Breast epithelium (tissue), 4 donors: ENCODE data around the gene TXNDC2. TPM values are rescaled to one million over a fixed set of nuclear protein-coding genes. Genes with fewer than 3 reads are reported as not detected.
"Not testable (repeated sequence)": the region's sequence is repeated elsewhere in the genome, so short reads cannot be mapped to it uniquely, and the experiment has no call there.

Experiments used
- DNase-seq, 2 donors: peaks; one replicate each; pipeline ENCODE4 v3.0.0-alpha.2; 2019; ENCODE audit warnings: low spot score in 2 of 2
- H3K27ac ChIP-seq, 2 donors: fragments of 200-600 bp; sonication (generic) in 1 of 2; one replicate each; pipeline ENCODE4 v1.5.1; 2016 to 2019; ENCODE audit warnings: mild to moderate bottlenecking in 1 of 2
- H3K27me3 ChIP-seq, 2 donors: fragments of 200-600 bp; sonication (generic) in 1 of 2; one replicate each; pipeline versions ENCODE4 v1.5.1 to v1.6.0; 2017 to 2019; ENCODE audit warnings: control low read depth in 1 of 2, mild to moderate bottlenecking in 1 of 2
- H3K36me3 ChIP-seq: fragments of 200-600 bp; one replicate; pipeline ENCODE4 v1.5.1; 2019
- H3K4me1 ChIP-seq, 2 donors: fragments of 200-600 bp; sonication (generic); one replicate each; pipeline ENCODE4 v1.5.1; 2016 to 2019; ENCODE audit warnings: control low read depth in 1 of 2
- H3K4me3 ChIP-seq, 3 donors: fragments of 200-600 bp; sonication (generic); 1 replicate in 2 of 3; 2 replicates in 1 of 3; pipeline ENCODE4 v1.5.1; 2016 to 2019; ENCODE audit warnings: mild to moderate bottlenecking in 3 of 3, moderate library complexity in 2 of 3
- H3K9me3 ChIP-seq, 2 donors: fragments of 200-600 bp; sonication (generic) in 1 of 2; one replicate each; pipeline ENCODE4 v1.5.1; 2016 to 2019; ENCODE audit warnings: control low read depth in 1 of 2
- POLR2A ChIP-seq: fragments of 450-650 bp; IDR thresholded peaks from one replicate; pipeline ENCODE4 v1.6.1; 2016; ENCODE audit warnings: antibody characterized with exemption, mild to moderate bottlenecking, moderate library complexity
- POLR2AphosphoS5 ChIP-seq, 3 donors: sonication (generic); formaldehyde crosslinking; IDR thresholded peaks; one replicate each; pipeline ENCODE4 v1.6.1; 2017; ENCODE audit warnings: antibody characterized with exemption in 3 of 3
- intact Hi-C: fragments of 100-400 bp; cut with DNase I; formaldehyde crosslinking; loops from one replicate; pipeline ENCODE4 v1.15.1; 2023; ENCODE audit warnings: low total_unique reads
- total RNA-seq, 3 donors: library from RNA; depleted of rRNA; stranded (reverse); fragments of >200 nt; gene quantifications; one replicate each; pipeline ENCODE4 v1.1.0, GENCODE V29; 2016
- TF ChIP-seq, protein P1 (sequence below), 3 donors: fragments of 450-650 bp; IDR thresholded peaks; one replicate each; pipeline ENCODE4 v1.5.1; 2016 to 2017; ENCODE audit warnings: antibody characterized with exemption in 3 of 3, mild to moderate bottlenecking in 3 of 3, moderate library complexity in 3 of 3

TXNDC2 gene
- total RNA-seq, 3 donors from 2014 or later, result 0.16 TPM; not detected in 2

DNA sequence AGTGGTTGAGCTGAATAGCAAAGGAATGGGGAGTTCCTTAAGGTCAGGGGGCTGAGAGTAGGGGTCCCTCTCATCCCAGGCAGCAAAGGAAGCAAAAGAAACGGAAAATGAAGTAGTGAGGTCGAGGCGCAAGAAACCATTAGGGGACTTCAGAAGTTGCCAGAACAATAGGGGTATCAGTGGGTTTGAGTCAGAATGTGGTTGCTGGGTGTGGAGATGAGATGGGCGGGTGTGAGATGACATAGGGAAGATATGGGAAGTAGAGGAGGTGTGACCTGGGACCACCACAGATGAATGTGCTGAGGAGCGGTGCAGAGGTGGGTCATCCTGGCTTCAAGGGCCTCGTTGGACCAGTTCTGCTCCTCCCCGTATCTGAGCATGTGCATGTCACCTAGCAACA lies 14.9 kb downstream of the TXNDC2 start:
- Histone ChIP-seq H3K36me3 (no peaks in the 10 kb centered on the region), H3K27ac (no peak overlapping the region)

DNA sequence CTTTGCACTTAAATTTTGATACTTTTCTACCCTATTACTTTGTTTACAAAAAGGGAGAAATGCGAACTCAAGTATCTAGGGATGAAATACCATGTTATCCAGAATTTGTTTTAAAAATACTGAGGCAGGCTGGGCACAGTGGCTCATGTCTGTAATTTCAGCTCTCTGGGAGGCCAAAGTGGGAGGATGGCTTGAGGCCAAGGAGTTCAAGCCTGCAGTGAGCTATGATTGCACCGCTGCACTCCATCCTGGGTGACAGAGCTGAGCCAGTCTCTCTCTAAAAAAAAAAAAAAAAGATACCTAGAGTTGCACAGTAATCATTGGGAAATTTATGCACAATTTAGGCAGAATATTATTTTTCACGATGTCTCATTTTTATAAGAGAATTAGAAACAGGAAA lies 15.6 kb downstream of the TXNDC2 start:
- TF ChIP-seq POLR2A, result no peak
- TF ChIP-seq, protein P1, sequence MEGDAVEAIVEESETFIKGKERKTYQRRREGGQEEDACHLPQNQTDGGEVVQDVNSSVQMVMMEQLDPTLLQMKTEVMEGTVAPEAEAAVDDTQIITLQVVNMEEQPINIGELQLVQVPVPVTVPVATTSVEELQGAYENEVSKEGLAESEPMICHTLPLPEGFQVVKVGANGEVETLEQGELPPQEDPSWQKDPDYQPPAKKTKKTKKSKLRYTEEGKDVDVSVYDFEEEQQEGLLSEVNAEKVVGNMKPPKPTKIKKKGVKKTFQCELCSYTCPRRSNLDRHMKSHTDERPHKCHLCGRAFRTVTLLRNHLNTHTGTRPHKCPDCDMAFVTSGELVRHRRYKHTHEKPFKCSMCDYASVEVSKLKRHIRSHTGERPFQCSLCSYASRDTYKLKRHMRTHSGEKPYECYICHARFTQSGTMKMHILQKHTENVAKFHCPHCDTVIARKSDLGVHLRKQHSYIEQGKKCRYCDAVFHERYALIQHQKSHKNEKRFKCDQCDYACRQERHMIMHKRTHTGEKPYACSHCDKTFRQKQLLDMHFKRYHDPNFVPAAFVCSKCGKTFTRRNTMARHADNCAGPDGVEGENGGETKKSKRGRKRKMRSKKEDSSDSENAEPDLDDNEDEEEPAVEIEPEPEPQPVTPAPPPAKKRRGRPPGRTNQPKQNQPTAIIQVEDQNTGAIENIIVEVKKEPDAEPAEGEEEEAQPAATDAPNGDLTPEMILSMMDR (IDR thresholded peaks at IDR 0.05), result no peak

More for the DNA sequence above, 14.9 kb downstream of the TXNDC2 start:
- TF ChIP-seq POLR2AphosphoS5 (IDR thresholded peaks at IDR 0.05) (no peak), POLR2A (no peak)
- TF ChIP-seq, protein P1 (IDR thresholded peaks at IDR 0.05), result no peak
- Histone ChIP-seq H3K4me3 (no peak overlapping the region), H3K9me3 (no peaks in the 10 kb centered on the region), H3K27me3 (no peaks in the 10 kb centered on the region), H3K4me1 (no peaks in the 10 kb centered on the region)
- DNase-seq, result no peak
- intact Hi-C loops, result no loop called here

DNA sequence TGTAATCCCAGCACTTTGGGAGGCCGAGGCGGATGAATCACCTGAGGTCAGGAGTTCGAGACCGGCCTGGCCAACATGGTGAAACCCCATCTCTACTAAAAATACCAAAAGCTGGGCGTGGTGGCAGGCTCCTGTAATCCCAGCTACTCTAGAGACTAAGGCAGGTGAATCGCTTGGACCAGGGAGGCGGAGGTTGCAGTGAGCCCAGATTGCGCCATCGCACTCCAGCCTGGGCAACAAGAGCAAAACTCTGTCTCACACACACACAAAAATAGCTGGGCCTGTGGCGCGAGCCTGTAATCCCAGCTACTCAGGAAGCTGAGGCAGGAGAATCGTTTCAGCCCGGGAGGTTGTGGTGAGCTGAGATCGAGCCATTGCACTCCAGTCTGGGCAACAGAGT lies 16.5 kb downstream of the TXNDC2 start:
- H3K27ac ChIP-seq, intact Hi-C loops, H3K4me1 ChIP-seq, DNase-seq, H3K4me3 ChIP-seq, H3K36me3 ChIP-seq, H3K27me3 ChIP-seq, H3K9me3 ChIP-seq: not testable (repeated sequence)

More for the DNA sequence above, 15.6 kb downstream of the TXNDC2 start:
- Histone ChIP-seq H3K36me3 (no peaks in the 10 kb centered on the region), H3K4me1 (no peaks in the 10 kb centered on the region), H3K27ac (no peak overlapping the region), H3K9me3 (no peaks in the 10 kb centered on the region), H3K27me3 (no peaks in the 10 kb centered on the region), H3K4me3 (no peak overlapping the region)
- intact Hi-C loops, result no loop called here
- no peak for DNase-seq

DNA sequence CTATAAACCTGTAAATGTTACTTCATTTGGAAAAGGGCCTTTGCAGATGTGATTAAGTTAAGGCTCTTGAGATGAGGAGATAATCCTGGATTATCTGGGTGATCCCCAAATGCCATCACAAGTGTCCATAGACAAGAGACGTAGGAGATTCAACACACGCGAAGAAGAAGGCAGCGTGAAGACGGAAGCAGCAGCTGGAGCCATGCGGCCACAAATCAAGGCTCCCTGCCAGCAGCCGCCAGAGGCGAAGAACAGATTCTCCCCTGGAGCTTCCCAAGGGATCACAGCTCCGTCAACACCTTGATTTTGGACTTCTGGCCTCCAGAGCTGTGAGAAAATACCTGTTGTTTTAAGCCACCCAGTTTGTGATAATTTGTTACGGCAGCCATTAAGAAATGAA lies 17.1 kb downstream of the TXNDC2 start:
- no peak overlapping the region for H3K4me3 ChIP-seq
- H3K4me1 ChIP-seq, result no peaks in the 10 kb centered on the region
- intact Hi-C loops, result no loop called here
- TF ChIP-seq POLR2AphosphoS5 (IDR thresholded peaks at IDR 0.05) (no peak), POLR2A (no peak)
- TF ChIP-seq, protein P1 (IDR thresholded peaks at IDR 0.05), result no peak
- no peaks in the 10 kb centered on the region for H3K9me3 ChIP-seq
- H3K36me3 ChIP-seq, result no peaks in the 10 kb centered on the region
- DNase-seq, result no peak
- no peaks in the 10 kb centered on the region for H3K27me3 ChIP-seq
- no peak overlapping the region for H3K27ac ChIP-seq

DNA sequence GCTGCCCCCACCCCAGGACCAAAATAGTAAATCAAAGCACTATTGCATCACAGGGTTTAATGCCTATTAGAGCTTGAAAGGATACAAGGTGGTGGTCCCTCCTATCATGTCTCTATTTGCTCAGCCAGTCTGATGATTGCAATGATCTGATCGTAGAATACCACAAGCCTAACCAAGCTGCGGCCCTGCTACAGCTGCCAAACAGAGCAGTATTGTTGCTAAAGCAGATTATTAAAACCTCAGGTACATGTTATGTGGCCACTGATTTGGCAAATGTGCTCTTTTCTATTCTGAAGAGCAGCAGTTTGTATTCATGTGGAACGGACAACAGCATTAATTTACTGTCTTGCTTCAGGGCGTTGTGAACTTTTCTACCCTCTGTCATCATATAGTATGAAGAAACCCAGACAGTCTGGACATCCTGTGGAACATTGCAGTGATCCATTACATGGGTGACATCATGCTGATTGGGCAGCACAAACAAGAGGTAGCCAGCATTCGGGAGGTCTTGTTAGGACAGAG lies 19.7 kb downstream of the TXNDC2 start:
- intact Hi-C loops, result no loop called here
- no peak for DNase-seq
- H3K9me3 ChIP-seq, result no peaks in the 10 kb centered on the region
- no peak overlapping the region for H3K27ac ChIP-seq
- no peaks in the 10 kb centered on the region for H3K27me3 ChIP-seq
- no peak overlapping the region for H3K4me3 ChIP-seq
- no peaks in the 10 kb centered on the region for H3K4me1 ChIP-seq
- TF ChIP-seq, protein P1 (IDR thresholded peaks at IDR 0.05), result no peak
- TF ChIP-seq POLR2A, result no peak
- TF ChIP-seq POLR2AphosphoS5 (IDR thresholded peaks at IDR 0.05), result no peak
- H3K36me3 ChIP-seq, result no peaks in the 10 kb centered on the region

DNA sequence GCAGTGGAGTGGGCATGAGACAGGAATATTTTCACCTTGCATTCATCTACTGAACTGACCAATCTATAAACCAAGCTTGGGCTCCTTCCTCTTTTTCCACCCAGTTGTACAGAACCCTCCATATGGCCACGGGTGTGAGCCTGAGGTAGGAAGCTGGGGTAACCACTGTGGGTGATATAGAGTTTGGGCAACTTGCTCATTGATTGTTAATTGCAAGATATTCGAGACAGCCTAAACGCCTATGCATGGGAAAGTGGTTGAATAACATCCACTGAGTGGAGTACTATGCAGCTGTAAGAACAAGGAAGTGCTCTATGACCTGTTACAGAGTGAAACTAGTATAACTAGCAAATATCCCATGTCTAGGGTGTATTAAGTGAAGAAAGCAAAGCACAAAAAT lies 20.7 kb downstream of the TXNDC2 start:
- TF ChIP-seq, protein P1 (IDR thresholded peaks at IDR 0.05), result no peak
- TF ChIP-seq POLR2A (no peak), POLR2AphosphoS5 (IDR thresholded peaks at IDR 0.05) (no peak)
- H3K4me3 ChIP-seq, result no peak overlapping the region

More for the DNA sequence above, 20.7 kb downstream of the TXNDC2 start:
- intact Hi-C loops, result no loop called here
- Histone ChIP-seq H3K36me3 (no peaks in the 10 kb centered on the region), H3K4me1 (no peaks in the 10 kb centered on the region), H3K27me3 (no peaks in the 10 kb centered on the region), H3K9me3 (no peaks in the 10 kb centered on the region), H3K27ac (no peak overlapping the region)
- no peak for DNase-seq
